H7 (cell line): ENCODE measurements around the gene SPTLC2. TPM values are rescaled to one million over a fixed set of nuclear protein-coding genes. Genes with fewer than 3 reads are reported as not detected.
A peak's percentile ranks its signal among the peaks of the same experiment; 100 is the strongest.
"Not testable (repeated sequence)": the region's sequence is repeated elsewhere in the genome, so short reads cannot be mapped to it uniquely, and the experiment has no call there.

Source experiments
- DNase-seq: peaks from one replicate; pipeline ENCODE4 v3.0.0; 2012
- H3K27me3 ChIP-seq: 2 replicates; pipeline ENCODE4 v1.6.0; 2011; ENCODE audit warnings: mild to moderate bottlenecking, low read length; ENCODE audit not compliant: control insufficient read depth, insufficient read depth
- H3K36me3 ChIP-seq: replicated peaks from 2 replicates; pipeline ENCODE4 v1.5.1; 2011; ENCODE audit warnings: low read length; ENCODE audit not compliant: control insufficient read depth, insufficient read depth
- H3K4me3 ChIP-seq: 2 replicates; pipeline ENCODE4 v1.5.1; 2011; ENCODE audit warnings: low read depth, mild to moderate bottlenecking, control low read depth, low read length, moderate library complexity; ENCODE audit not compliant: insufficient read depth
- total RNA-seq: library from RNA; depleted of rRNA; stranded (reverse); fragments of >200 nt; shearing (Covaris generic); gene quantifications from 2 replicates; pipeline ENCODE4 v1.2.3, GENCODE V29; 2014

The SPTLC2 gene
- total RNA-seq, 1 experiment from 2014 or later, result 20.5 TPM

DNA sequence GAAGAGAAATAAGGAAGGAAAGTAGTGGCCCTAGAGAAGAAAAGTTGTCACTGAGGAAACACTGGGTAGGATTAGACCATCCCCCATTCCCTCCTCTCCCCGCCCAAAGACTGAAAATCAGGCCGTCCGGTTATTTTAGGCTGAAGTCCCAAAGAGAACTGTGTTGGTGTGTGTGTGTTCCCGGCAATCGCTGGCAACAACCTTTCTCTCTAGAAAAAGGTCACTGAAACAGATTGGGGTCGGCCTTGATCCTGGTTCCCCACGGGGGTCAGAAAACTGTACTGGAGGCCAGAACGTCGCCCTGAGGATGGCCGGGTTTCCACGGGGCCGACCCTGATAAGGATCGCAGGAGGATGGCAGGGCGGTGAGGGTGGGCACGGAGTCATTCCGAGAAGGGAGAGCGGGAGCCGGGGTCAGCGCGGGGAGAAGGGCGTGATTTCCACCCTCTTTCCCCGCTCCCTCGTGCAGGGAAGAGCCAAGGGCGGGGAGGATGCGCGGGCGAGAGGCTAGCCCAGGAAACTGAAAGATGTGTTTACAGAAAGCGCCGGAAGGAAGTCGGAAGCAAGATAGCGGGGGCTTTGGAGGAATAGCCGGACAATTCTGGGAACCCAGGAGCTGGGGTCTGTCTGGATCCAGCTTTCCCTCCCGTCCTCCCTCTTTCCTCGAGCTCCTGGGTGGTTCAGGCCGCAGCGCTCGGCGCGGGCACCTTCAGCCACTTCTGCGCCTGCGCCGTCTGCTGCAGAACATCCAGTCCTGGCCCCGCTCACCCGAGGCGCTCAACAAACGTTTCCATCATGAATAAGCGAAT lies 25.3 kb upstream of the SPTLC2 start:
- no peak overlapping the region; the same call in 1 of the 2 replicates for H3K4me3 ChIP-seq
- DNase-seq, result peak; percentile 50
- no peaks in the 10 kb centered on the region for H3K27me3 ChIP-seq
- no peaks in the 10 kb centered on the region for H3K36me3 ChIP-seq

DNA sequence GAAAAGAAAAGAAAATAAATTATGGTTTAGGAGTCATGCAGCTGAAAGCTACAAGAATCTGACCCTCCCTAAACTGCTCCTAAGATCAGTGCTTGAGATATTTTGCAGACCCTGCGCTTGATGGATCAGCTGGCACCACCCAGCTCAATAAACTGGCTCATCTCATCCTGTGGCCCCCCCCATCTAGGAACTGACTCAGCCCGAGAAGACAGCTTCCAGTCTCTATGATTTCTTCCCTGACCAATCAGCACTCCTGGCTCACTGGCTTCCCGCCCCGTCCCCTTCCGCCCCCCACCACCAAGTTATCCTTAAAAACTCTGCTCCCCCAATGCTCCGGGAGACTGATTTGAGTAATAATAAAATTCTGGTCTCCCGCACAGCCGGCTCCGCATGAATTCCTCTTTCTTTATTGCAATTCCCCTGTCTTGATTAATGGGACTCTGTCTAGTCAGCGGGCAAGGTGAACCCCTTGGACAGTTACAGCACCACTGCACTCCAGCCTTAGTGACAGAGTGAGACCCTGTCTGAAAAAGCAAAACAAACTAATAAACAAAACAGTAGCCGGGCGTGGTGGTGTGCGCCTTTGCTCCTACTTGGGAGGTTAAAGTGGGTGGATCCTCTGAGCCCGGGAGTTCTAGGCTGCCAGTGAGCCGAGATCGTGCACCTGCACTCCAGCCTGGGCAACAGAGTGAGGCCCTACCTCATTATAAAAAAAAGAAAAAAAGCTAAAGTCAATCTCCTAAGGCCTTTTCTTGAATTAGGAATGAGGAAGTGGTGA lies 24.5 kb upstream of the SPTLC2 start:
- no peaks in the 10 kb centered on the region for H3K27me3 ChIP-seq
- DNase-seq, result no peak
- no peaks in the 10 kb centered on the region for H3K36me3 ChIP-seq
- no peak overlapping the region for H3K4me3 ChIP-seq

GRCh38 chr14:77638771-77639171 lies 22.3 kb upstream of the SPTLC2 start:
- no peak for DNase-seq
- no peaks in the 10 kb centered on the region for H3K36me3 ChIP-seq

DNA sequence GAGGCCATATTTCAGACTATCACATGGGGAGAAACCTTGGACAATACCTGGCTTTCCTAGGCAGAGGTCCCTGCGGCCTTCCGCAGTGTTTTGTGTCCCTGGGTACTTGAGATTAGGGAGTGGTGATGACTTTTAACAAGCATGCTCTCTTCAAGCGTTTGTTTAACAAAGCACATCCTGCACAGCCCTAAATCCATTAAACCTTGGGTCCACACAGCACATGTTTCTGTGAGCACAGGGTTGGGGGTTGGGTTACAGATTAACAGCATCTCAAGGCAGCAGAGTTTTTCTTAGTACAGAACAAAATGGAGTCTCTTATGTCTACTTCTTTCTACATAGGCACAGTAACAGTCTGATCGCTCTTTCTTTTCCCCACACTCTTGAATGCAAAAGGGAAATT lies 19.4 kb upstream of the SPTLC2 start:
- not testable (repeated sequence) for H3K27me3 ChIP-seq, H3K36me3 ChIP-seq, DNase-seq, H3K4me3 ChIP-seq

More at GRCh38 chr14:77638771-77639171, 22.3 kb upstream of the SPTLC2 start:
- Histone ChIP-seq H3K4me3 (no peak overlapping the region), H3K27me3 (no peaks in the 10 kb centered on the region)

GRCh38 chr14:77635466-77635865 lies 19.0 kb upstream of the SPTLC2 start:
- not testable (repeated sequence) for H3K36me3 ChIP-seq, H3K4me3 ChIP-seq, H3K27me3 ChIP-seq, DNase-seq

- no peaks in the 10 kb centered on the region for H3K27me3 ChIP-seq
- H3K4me3 ChIP-seq, result no peak overlapping the region
- H3K36me3 ChIP-seq, result no peaks in the 10 kb centered on the region
- DNase-seq, result no peak
These were observed 13.7 kb upstream of the SPTLC2 start for GRCh38 chr14:77630111-77630510.

GRCh38 chr14:77625360-77625759 lies 8.9 kb upstream of the SPTLC2 start:
- DNase-seq, result no peak
- no peak overlapping the region for H3K4me3 ChIP-seq
- no peaks in the 10 kb centered on the region for H3K36me3 ChIP-seq
- no peaks in the 10 kb centered on the region for H3K27me3 ChIP-seq

- Histone ChIP-seq H3K4me3 (no peak overlapping the region), H3K36me3 (no peaks in the 10 kb centered on the region), H3K27me3 (no peaks in the 10 kb centered on the region)
- no peak for DNase-seq
These were observed 6.8 kb upstream of the SPTLC2 start for GRCh38 chr14:77623201-77623600.

- Histone ChIP-seq H3K27me3 (no peaks in the 10 kb centered on the region), H3K36me3 (no peaks in the 10 kb centered on the region), H3K4me3 (no peak overlapping the region)
- DNase-seq, result no peak
These were observed 6.0 kb upstream of the SPTLC2 start for GRCh38 chr14:77622366-77622961.

GRCh38 chr14:77620222-77620870 lies 3.9 kb upstream of the SPTLC2 start:
- Histone ChIP-seq H3K36me3 (no peaks in the 10 kb centered on the region), H3K27me3 (no peaks in the 10 kb centered on the region), H3K4me3 (no peak overlapping the region)
- DNase-seq, result no peak

- Histone ChIP-seq H3K4me3 (no peak overlapping the region), H3K27me3 (no peaks in the 10 kb centered on the region), H3K36me3 (no peaks in the 10 kb centered on the region)
- no peak for DNase-seq
These were observed 2.0 kb upstream of the SPTLC2 start for GRCh38 chr14:77618381-77618970.

- DNase-seq, result no peak
These were observed 344 bp downstream of the SPTLC2 start for GRCh38 chr14:77616133-77616453.

DNA sequence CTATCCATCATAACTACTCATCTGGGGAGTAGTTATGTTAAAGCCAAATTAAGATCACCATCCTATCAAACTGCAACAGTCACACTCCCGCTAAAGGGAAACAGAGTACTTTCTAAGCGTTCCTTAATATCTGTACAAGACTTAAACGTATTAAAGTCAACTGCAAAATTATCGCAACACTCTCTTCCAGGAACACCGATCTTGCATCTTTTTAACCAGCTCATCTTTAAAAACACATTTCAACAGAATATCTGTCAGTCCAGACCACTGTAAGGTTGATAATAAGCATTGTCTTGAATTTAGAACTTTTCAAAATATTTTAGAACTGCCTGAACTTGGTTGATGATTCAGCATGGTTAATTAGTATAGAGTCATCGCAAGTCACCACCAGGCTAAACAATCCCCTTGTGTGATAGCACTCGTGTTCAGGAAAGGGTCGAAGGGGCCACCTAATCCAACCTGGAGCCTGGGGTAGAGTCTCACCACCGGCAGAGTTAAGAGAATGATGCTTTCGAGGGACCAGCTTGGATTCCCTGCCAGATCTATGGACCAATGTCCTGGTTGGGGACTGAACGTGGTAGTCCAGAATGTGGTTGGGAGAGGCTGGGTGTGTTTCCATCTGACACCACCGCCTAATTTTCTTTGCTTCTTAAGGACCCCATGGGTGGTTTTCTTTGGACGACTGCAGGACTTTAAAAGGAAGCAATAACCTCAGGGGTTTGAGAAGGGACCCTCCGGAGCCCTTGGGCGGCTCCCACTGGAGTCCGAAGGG lies 890 bp downstream of the SPTLC2 start:
- DNase-seq, result peak; percentile 46
- H3K4me3 ChIP-seq, result peak overlapping the region; percentile 79
- H3K27me3 ChIP-seq, result no peaks in the 10 kb centered on the region

More at GRCh38 chr14:77616133-77616453, 344 bp downstream of the SPTLC2 start:
- Histone ChIP-seq H3K27me3 (no peaks in the 10 kb centered on the region), H3K4me3 (peak overlapping the region; percentile 79), H3K36me3 (no peaks in the 10 kb centered on the region)

GRCh38 chr14:77613201-77613600 lies 3.2 kb downstream of the SPTLC2 start:
- Histone ChIP-seq H3K27me3 (no peaks in the 10 kb centered on the region), H3K4me3 (no peak overlapping the region), H3K36me3 (no peaks in the 10 kb centered on the region)
- no peak for DNase-seq

More for the DNA sequence above, 890 bp downstream of the SPTLC2 start:
- no peaks in the 10 kb centered on the region for H3K36me3 ChIP-seq
